ENCODE results near the gene C1S. TPM values are rescaled to one million over a fixed set of nuclear protein-coding genes. Genes with fewer than 3 reads are reported as not detected.
A peak's percentile ranks its signal among the peaks of the same experiment; 100 is the strongest.

C1S gene
- total and polyA plus RNA-seq, 9 of the 15 experiments (the other 6 are each of a cell fraction or from before 2014, with no cell fraction given): 0.08 to 0.84 (median 0.27) TPM

- TF ChIP-seq PRPF4 (IDR thresholded peaks at IDR 0.05; ENCODE audit: insufficient read depth, low read depth, low read length, poor library complexity, severe bottlenecking) (no peak), SUPT5H (IDR thresholded peaks at IDR 0.05) (peak; percentile 78), ZFP36 (IDR thresholded peaks at IDR 0.05; ENCODE audit: low read depth, low read length, partially characterized antibody) (peak; percentile 95), RNF2 (IDR thresholded peaks at IDR 0.05) (no peak; the same call in none of the 2 replicates), CUX1 (CRISPR knock-in tag; IDR thresholded peaks at IDR 0.05) (no peak)
These were observed 47.7 kb downstream of the C1S start (continued) for GRCh38 chr12:7108003-7108795.

All from K562 (cell line).